GM19099 (cell line): ENCODE measurements around the gene TDRD7.

Source experiments
- POLR2A ChIP-seq: IDR thresholded peaks from 3 replicates; pipeline ENCODE4 v1.6.1; 2011; ENCODE audit warnings: low read depth; ENCODE audit not compliant: insufficient read length; ENCODE audit errors: extremely low read depth

TDRD7 gene

DNA sequence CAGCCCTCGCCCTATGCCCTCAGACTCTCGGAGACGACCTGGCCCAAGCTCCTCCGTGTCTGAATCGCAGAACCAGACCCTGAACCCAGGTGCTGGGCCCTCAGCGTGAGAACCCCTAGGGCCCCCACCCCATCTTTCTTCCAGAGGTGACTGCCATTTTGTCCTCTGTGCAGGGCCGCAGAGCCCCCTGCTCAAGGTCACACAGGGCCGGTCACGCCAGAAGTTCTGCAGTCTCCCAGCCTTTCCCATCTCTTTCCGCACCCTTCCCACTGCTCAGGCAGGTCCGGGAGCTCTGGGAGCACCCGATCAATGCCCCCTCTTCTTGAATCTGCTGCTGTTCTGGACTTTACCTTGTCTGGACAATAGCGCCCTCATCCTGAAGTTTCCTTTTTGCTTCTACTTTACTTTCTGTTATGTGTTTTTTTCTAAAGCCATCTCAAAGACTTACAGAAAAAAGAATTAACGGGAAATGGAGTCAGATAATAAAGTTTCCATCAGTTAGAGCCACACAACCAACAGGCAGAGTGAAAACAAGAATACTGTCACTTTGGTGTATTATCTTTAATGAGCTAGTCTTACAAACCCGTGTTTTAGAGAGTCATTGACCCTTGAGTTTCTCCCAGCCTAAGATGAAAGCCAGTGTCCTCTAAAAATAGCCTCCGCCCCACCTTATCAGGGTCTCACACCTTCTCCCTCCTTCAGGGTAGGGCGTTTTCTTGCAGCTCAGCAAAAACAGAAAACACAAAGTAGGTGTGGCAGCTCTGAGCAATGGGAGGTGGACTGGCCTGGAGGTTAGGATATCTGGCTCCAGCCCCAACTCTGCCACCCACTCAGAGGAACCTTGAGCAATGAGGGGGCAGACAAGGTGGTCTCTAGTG lies 91.3 kb downstream of the TDRD7 start:
- TF ChIP-seq POLR2A: no peak

DNA sequence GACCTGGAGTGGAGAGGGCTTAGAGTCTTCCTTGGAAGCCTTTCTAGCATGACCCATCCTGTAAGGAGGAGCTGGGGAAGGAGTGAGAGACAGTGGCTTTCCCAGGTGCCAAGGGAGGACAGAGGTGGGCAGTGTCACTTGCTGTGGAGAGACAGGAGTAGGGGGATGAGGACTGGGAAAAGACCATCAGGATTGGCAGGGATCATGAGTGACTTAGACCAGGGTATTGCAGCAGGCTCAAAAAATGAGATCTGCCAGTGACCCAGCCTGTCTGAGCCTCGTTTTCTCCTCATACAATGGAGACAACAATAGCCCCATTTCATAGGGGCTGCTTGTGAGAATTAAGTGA lies 91.9 kb downstream of the TDRD7 start:
- TF ChIP-seq POLR2A: no peak

DNA sequence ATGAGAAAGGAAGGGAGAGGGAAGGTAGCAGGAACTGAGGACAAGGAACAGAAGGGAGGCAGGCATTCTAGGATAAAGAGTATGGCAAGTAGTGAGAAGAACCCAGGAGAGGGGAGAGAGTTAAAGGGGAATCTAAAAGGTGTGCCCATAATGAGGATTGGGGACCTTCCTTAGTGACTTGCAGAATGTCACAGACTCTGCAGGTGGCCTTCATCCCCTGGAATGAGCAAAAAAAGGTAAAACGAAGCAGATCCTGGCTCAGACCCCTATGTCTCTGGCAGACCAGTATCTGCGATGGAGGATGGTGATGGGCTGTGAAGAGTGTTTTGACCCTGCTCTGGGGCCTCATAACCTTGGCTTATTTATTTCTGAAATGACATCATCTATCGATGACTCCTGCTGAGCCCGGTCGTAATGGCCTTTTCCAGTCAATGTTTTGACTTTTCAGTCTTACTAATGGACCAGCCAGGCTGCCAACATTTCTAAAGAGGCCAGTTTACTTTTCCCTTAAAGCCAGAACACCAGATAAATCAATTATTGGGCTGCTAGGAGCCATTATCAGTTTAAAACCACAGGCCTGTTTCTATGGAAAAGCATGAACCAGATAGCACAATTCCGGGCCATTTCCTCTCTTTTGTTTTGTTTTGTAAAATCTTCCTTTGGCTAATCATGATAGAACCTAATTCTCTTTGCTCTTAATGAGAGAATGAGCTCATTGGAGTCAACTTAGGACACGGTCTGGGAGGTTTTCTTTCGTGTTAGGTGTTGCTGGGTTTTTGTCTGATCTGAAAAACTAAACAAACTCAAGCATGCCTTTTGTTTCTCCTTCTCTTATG lies 92.7 kb downstream of the TDRD7 start:
- TF ChIP-seq POLR2A: no peak

DNA sequence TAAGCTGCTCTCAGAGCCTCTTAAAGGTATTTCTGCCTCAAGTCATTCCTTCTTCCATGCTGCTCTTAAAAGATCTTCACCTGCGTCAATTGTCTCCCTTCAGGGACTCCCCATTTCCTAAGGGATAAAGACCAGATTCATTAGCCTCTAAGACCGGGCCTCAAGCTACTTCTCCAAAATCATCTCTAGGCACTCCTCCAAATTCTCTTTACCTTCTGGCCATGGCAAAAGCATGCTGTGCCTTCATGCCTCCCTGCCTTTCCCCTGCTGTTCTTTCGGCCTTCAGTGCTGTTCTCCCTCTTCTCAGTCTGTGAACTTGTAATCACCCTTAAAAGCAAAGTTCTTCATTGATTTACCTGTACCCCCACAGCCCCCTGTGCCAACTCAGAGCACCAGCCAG lies 93.9 kb downstream of the TDRD7 start:
- no peak for TF ChIP-seq POLR2A

DNA sequence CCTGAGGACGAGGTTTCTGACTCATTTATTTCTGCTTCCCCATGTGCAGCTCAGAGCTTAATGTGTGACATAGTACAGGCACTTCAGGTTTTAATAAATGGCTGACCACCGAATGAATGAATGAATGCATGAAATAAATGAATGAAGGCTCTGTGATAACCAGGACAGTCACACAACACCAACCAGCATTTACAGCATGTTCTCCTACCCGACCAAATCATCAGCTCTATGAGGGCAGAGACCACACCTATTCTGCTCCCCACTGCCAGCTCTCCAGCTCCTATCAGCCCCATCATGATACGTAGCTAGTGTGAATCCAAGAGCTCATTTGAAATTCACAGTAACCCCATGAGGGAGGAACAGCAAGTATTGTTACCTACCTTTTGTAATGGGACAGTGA lies 94.4 kb downstream of the TDRD7 start:
- TF ChIP-seq POLR2A: no peak

DNA sequence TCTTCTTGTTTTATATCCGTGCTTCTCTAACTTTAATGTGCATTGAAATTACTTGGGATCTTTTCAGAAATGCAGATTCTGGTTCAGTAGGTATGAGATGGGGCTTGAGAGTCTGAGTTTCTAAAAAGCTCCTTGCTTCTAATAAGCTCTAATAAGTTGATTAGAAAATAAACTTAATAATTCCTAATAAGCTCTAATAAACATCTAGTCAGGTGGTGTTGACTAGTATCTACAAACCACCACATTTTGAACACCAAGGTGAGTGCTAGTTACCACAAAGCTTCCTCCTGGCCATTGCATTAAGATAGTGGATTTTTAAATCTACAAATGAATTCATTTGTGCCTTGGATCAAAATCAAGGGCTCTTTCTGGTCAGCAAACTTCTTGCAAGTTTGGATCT lies 94.9 kb downstream of the TDRD7 start:
- no peak for TF ChIP-seq POLR2A

DNA sequence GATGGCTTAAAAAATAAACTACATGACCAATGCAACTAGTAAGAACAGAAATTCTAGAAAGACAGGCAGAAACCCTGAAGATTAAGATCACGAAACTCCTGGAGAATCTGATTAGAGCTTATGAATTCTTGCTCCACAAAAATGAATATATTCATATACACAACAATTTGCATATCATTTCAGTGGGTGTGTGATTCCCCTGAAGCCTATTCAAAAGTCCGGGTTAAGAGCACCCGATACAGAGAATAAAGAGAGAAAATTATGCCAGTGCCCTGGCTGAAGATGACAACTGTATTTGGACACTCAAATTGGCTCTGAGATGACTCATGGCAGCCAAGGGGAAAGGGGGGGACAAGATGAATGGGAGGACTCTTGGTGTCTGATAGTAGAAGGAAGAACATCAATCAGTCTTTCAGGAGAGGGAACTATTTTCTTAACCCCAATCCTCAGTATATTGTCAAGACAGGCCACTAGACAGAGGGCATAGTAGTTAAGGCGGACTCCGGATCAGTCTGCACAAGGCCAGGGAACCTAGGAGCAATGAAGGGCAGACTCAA lies 95.6 kb downstream of the TDRD7 start:
- TF ChIP-seq POLR2A: no peak

DNA sequence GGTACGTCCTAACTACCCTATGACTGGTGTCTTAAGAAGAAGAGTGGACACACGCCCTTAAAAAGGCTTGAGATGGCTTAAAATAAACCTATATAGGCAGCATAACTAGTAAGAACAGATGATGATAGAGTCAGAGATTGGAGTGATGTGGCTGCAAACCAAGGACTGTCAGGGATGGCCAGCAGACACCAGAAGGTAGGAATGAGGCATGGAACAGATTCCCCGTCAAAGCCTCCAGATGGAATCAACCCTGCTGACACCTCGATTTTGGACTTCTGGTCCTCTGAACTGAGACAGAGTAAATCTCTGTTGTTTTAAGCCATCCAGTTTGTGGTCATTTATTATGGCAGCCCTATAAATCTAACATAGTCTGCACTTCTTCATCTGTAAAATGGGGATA lies 97.0 kb downstream of the TDRD7 start:
- TF ChIP-seq POLR2A: no peak

DNA sequence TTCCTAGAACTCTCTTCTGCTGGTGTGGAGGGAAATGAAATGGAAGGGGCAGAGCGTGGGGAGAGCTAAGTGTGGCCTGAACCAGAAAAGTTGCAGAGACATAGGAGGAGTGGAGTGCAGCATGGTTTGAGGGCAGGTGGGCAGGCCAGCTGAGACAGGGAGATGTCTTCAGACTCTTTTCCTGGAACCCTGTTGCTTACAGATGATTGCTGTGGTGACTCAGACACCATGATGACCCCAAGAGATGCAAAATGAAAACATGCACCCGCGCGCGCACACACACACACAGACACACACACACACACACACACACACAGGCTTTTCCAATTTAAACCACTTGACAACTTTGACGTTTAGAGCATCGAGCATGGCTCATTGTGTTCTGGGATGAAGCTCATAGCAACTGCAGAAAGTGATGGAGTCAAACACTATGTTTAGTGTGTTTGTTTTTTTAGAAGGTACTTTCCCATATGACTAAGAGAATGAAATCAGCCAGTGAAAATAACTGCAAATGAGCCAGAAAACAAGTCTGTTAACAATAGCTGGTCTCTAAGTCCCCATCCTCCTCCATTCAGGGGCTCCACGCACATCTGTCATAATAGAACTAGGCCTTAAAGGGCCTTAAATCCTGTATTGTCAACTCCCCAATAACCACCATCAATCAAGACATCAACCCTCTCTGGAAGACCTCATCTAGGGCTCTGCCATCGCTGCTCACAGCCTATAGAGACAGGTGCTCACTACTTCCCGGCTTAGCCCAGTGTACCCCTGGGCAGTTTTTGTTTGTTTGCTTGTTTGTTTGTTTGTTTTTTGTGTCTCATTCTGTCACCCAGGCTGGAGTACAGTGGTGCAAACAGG lies 99.1 kb downstream of the TDRD7 start:
- TF ChIP-seq POLR2A: no peak

DNA sequence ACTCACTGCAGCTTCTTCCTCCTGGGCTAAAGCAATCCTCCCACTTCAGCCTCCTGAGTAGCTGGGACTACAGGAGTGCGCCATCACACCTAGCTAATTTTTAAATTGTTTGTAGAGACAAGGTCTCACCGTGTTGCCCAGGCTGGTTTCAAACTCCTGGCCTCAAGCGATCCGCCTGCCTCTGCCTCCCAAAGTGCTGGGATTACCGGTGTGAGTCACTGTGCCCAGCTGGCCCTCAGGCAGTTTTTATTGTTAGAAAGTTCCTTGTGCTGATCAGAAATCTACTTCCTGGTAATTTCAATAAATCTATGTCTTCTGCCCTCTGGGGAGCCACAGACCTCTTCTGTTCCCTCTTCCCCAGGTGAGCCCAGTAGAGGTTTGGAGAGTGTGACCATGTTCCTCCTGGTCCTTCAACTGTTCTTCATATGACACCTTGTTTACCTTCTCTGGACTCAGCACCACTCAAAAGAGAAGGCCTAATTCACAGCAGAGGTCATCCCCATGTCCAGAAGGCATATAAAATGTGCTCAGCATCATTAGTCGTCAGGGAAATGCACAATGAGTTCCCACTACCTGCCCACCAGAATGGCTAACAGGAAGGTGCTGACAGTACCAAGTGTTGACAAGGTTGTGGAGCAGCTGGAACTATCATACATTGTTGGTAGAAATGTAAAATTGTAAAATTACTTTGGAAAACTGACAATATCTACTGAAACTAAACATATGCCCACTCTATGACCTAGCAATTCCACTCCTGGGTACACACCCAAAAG lies 99.9 kb downstream of the TDRD7 start:
- no peak for TF ChIP-seq POLR2A

DNA sequence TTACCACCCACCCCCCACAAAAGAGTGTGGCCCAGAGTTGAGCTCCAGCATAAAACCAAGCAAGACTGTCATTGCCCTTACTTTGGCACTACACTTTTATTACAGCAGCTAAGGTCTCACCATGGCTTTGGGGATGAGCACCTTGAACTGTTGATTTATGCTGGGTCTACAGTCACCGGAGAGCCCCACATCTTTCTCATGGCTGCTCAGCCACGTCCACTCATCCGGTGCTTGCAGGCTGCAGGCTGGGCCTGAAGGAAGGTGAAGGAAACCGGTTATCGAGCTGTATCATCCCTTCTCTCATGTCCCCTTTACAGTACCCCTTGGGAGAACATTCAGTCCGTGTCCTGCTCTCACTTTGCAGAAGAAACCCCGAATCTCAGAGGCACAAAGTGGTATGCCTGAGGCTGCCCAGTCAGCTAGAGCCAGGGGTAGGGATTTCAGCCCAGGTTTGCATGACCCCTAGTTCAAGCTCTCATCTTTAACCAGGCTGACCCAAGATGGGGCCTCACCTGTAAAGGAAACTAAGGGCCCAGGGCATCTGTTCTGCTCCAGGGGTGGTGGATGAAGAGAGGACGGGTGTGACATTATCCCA lies 101.2 kb downstream of the TDRD7 start:
- TF ChIP-seq POLR2A: no peak

DNA sequence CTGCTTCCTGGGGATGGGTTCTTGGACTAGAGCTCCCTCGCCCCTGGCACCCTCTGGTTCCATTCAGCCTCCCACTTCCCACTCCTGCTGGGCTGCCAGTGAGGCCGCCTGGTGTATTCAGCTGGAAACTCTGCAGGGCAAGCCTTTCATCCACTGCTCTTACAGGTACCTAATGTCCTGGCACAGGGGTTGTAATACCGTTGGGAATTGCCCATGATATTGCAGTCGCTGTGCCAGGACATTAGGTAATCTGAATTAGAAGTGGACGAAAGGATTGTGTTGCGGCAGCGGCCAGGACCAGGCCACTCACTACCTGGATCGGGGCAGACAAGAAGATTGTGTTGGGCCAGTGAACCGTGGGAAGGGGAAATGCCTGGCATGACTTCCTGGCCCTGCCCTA lies 102.6 kb downstream of the TDRD7 start:
- TF ChIP-seq POLR2A: no peak

DNA sequence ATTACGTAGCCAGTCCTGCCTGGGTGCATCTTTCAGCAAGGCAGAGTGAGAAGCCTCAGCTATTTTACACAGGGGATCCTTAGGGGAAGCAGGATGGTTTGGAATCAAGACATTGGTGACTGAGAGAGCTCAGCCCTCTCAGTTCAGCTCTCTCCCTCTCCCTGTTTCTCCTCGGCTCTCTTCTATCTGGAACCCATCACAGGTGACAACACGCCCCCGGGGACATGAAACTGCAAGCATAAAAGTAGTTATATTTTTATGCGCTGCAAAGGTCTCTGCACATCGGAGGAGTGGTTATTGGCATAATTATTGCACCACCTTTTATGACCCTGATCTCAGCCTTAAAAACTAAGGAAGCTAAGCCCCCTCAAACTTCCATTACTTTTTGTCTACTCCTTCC lies 103.8 kb downstream of the TDRD7 start:
- TF ChIP-seq POLR2A: no peak

DNA sequence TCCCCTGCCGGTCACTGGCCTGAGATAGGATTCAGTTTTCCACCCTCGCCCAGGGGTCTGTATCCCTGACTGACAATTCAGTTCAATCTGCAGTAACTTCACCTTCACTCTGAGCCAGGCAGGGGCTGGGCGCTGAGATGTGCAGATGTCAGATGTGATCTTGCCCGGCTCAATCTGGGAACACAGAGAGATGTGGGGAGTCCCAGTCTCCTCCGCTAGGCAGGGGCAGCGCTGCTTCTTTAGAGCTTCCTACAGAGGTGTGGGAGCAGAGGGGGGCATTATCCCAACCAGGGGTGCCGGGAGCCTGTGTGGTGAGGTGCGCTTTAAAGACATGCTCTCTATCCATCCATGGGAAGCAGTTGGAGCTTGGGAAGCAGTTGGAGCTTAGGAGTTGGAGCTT lies 104.2 kb downstream of the TDRD7 start:
- no peak for TF ChIP-seq POLR2A

DNA sequence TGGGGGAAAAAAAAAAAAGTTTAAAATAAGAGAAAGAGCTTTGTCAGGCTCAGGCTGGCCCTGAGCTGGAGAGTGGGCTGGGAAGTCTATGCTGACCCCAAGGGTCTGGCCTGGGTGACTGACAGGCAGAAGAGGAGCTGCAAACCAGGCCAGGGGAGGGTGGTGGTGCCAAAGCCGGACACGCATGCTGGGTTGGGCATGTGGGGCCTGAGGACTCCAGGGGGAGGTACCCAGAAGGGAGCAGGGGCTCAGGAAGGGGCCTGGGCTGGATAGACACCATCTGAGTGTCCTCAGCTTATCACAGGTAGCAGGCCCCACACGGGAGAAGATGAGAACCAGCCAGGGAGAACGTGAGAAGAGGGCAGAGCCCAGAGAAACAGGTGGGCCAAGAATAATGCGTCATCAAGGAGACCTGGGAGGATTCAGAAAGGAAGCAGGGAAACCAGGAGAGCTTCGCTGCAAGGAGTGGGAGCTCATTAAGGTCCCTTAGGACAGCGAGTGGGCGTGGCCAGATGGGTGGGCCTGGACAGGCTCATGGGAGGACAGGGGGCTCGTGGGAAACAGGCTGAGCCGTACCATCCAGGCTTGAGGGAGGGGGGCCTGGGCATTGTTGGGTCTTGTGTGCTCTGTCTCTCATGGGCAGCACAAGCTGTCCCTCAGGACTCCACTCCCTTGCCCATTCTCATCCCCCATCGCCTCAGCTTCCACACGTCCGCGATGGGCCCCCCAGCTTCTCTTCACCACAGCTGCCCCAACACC lies 105.6 kb downstream of the TDRD7 start:
- no peak for TF ChIP-seq POLR2A
